Stimulated activated naive CD8-positive, alpha-beta T cell treated with anti-CD3 and anti-CD28 coated beads, Interleukin-15, Interleukin-2, amounts not matched to agents 100 ng/mL and 50 ng/mL, for 24 hours (primary cell): ENCODE results near the gene ISG15.
"Not testable (repeated sequence)": the region's sequence is repeated elsewhere in the genome, so short reads cannot be mapped to it uniquely, and the experiment has no call there.

Experiments
- H3K27ac Mint-ChIP-seq: one replicate; pipeline ENCODE4 v1.8.0; 2021; ENCODE audit warnings: mild to moderate bottlenecking, mixed read lengths
- H3K27me3 Mint-ChIP-seq: one replicate; pipeline ENCODE4 v1.8.0; 2021; ENCODE audit warnings: mixed read lengths
- H3K36me3 Mint-ChIP-seq: one replicate; pipeline ENCODE4 v1.8.0; 2021; ENCODE audit warnings: low read depth, mixed read lengths
- H3K4me1 Mint-ChIP-seq: one replicate; pipeline ENCODE4 v1.8.0; 2021; ENCODE audit warnings: low read depth, mixed read lengths
- H3K4me3 Mint-ChIP-seq: one replicate; pipeline ENCODE4 v1.8.0; 2021; ENCODE audit warnings: mild to moderate bottlenecking, mixed read lengths
- H3K9me3 Mint-ChIP-seq: one replicate; pipeline ENCODE4 v1.8.0; 2021; ENCODE audit warnings: mixed read lengths

The ISG15 gene

GRCh38 chr1:972726-973458 is 40.4 kb upstream of the ISG15 start:
- Mint-ChIP-seq H3K27ac (no peak overlapping the region), H3K36me3 (no peaks in the 10 kb centered on the region), H3K4me3 (no peak overlapping the region), H3K27me3 (peaks cover 22% of the 10 kb centered on the region), H3K9me3 (no peaks in the 10 kb centered on the region), H3K4me1 (no peaks in the 10 kb centered on the region)

- peaks cover 18% of the 10 kb centered on the region for H3K27me3 Mint-ChIP-seq
- no peaks in the 10 kb centered on the region for H3K4me1 Mint-ChIP-seq
- H3K27ac Mint-ChIP-seq: no peak overlapping the region
- H3K36me3 Mint-ChIP-seq: no peaks in the 10 kb centered on the region
- no peak overlapping the region for H3K4me3 Mint-ChIP-seq
- H3K9me3 Mint-ChIP-seq: no peaks in the 10 kb centered on the region
These were observed 39.6 kb upstream of the ISG15 start for GRCh38 chr1:973459-974292.

GRCh38 chr1:974293-974640 is 39.0 kb upstream of the ISG15 start:
- Mint-ChIP-seq H3K4me3 (no peak overlapping the region), H3K4me1 (no peaks in the 10 kb centered on the region), H3K9me3 (no peaks in the 10 kb centered on the region), H3K36me3 (no peaks in the 10 kb centered on the region), H3K27ac (no peak overlapping the region), H3K27me3 (peaks cover 15% of the 10 kb centered on the region)

GRCh38 chr1:974687-975328 is 38.5 kb upstream of the ISG15 start:
- Mint-ChIP-seq H3K9me3 (no peaks in the 10 kb centered on the region), H3K4me3 (no peak overlapping the region), H3K36me3 (no peaks in the 10 kb centered on the region), H3K27ac (no peak overlapping the region), H3K27me3 (peaks cover 10% of the 10 kb centered on the region), H3K4me1 (no peaks in the 10 kb centered on the region)

GRCh38 chr1:975365-975764 is 37.9 kb upstream of the ISG15 start:
- no peak overlapping the region for H3K27ac Mint-ChIP-seq
- no peaks in the 10 kb centered on the region for H3K9me3 Mint-ChIP-seq
- no peaks in the 10 kb centered on the region for H3K36me3 Mint-ChIP-seq
- no peaks in the 10 kb centered on the region for H3K4me1 Mint-ChIP-seq
- H3K27me3 Mint-ChIP-seq: peaks cover 10% of the 10 kb centered on the region
- no peak overlapping the region for H3K4me3 Mint-ChIP-seq

- Mint-ChIP-seq H3K4me1 (no peaks in the 10 kb centered on the region), H3K36me3 (no peaks in the 10 kb centered on the region), H3K27ac (no peak overlapping the region), H3K4me3 (no peak overlapping the region), H3K9me3 (no peaks in the 10 kb centered on the region), H3K27me3 (peaks cover 10% of the 10 kb centered on the region)
These were observed 37.2 kb upstream of the ISG15 start for GRCh38 chr1:975896-976683.

GRCh38 chr1:976791-977190 is 36.5 kb upstream of the ISG15 start:
- H3K4me3 Mint-ChIP-seq, H3K9me3 Mint-ChIP-seq, H3K4me1 Mint-ChIP-seq, H3K27ac Mint-ChIP-seq, H3K36me3 Mint-ChIP-seq: not testable (repeated sequence)
- H3K27me3 Mint-ChIP-seq: peaks cover 10% of the 10 kb centered on the region

- H3K27ac Mint-ChIP-seq: peak overlapping the region; percentile 36
- H3K36me3 Mint-ChIP-seq: no peaks in the 10 kb centered on the region
These were observed 35.0 kb upstream of the ISG15 start for GRCh38 chr1:978069-978834.

GRCh38 chr1:978835-979743 is 34.2 kb upstream of the ISG15 start:
- H3K9me3 Mint-ChIP-seq: no peaks in the 10 kb centered on the region
- no peaks in the 10 kb centered on the region for H3K36me3 Mint-ChIP-seq
- no peak overlapping the region for H3K27ac Mint-ChIP-seq
- no peak overlapping the region for H3K4me3 Mint-ChIP-seq
- peaks cover 19% of the 10 kb centered on the region for H3K27me3 Mint-ChIP-seq
- no peaks in the 10 kb centered on the region for H3K4me1 Mint-ChIP-seq

More at GRCh38 chr1:978069-978834, 35.0 kb upstream of the ISG15 start:
- Mint-ChIP-seq H3K27me3 (peaks cover 17% of the 10 kb centered on the region), H3K4me1 (no peaks in the 10 kb centered on the region), H3K4me3 (no peak overlapping the region), H3K9me3 (no peaks in the 10 kb centered on the region)

GRCh38 chr1:979744-980072 is 33.6 kb upstream of the ISG15 start:
- no peaks in the 10 kb centered on the region for H3K36me3 Mint-ChIP-seq
- no peaks in the 10 kb centered on the region for H3K9me3 Mint-ChIP-seq
- peaks cover 19% of the 10 kb centered on the region for H3K27me3 Mint-ChIP-seq
- no peak overlapping the region for H3K4me3 Mint-ChIP-seq
- H3K4me1 Mint-ChIP-seq: no peaks in the 10 kb centered on the region
- no peak overlapping the region for H3K27ac Mint-ChIP-seq

- peaks cover 16% of the 10 kb centered on the region for H3K27me3 Mint-ChIP-seq
- no peak overlapping the region for H3K27ac Mint-ChIP-seq
- no peaks in the 10 kb centered on the region for H3K36me3 Mint-ChIP-seq
- H3K9me3 Mint-ChIP-seq: no peaks in the 10 kb centered on the region
- H3K4me3 Mint-ChIP-seq: no peak overlapping the region
- no peaks in the 10 kb centered on the region for H3K4me1 Mint-ChIP-seq
These were observed 33.1 kb upstream of the ISG15 start for GRCh38 chr1:980137-980571.

GRCh38 chr1:980602-981395 is 32.5 kb upstream of the ISG15 start:
- Mint-ChIP-seq H3K36me3 (no peaks in the 10 kb centered on the region), H3K9me3 (no peaks in the 10 kb centered on the region), H3K27ac (no peak overlapping the region), H3K4me1 (no peaks in the 10 kb centered on the region), H3K27me3 (peaks cover 17% of the 10 kb centered on the region), H3K4me3 (no peak overlapping the region)

GRCh38 chr1:981491-981954 is 31.8 kb upstream of the ISG15 start:
- Mint-ChIP-seq H3K4me3 (no peak overlapping the region), H3K27me3 (peaks cover 22% of the 10 kb centered on the region), H3K9me3 (no peaks in the 10 kb centered on the region), H3K27ac (no peak overlapping the region), H3K4me1 (no peaks in the 10 kb centered on the region), H3K36me3 (no peaks in the 10 kb centered on the region)
